ENCODE results near the gene GCGR.
"Not testable (repeated sequence)": the region's sequence is repeated elsewhere in the genome, so short reads cannot be mapped to it uniquely, and the experiment has no call there.

The GCGR gene

GRCh38 chr17:81833160-81833920 lies 29.4 kb downstream of the GCGR start, which contains the start of gene MCRIP1:
Gene MCRIP1 (minus strand): TSS chr17:81833291. CDS start chr17:81824506, 8,785 bp downstream.
- DNase-seq = peak; percentile 83 to 91 (median 88)

GRCh38 chr17:81833921-81834830 lies 30.2 kb downstream of the GCGR start:
- DNase-seq = no peak

GRCh38 chr17:81834831-81835267 lies 30.9 kb downstream of the GCGR start, which contains the start of gene PPP1R27:
Gene PPP1R27 (minus strand): TSS chr17:81835050. CDS start chr17:81834953, 97 bp downstream.
- DNase-seq = no peak

- no peak for DNase-seq
Measured at GRCh38 chr17:81837641-81838040, 33.7 kb downstream of the GCGR start.

- no peak for DNase-seq
Measured at GRCh38 chr17:81838753-81839255, 34.9 kb downstream of the GCGR start.

- no peak for DNase-seq
Measured at GRCh38 chr17:81839301-81839700, 35.4 kb downstream of the GCGR start.

- DNase-seq = not testable (repeated sequence)
Measured at GRCh38 chr17:81840059-81840458, 36.1 kb downstream of the GCGR start.

GRCh38 chr17:81840826-81841778 lies 37.2 kb downstream of the GCGR start:
- DNase-seq = no peak

GRCh38 chr17:81841866-81842265 lies 37.9 kb downstream of the GCGR start:
- no peak for DNase-seq

- DNase-seq = no peak
Measured at GRCh38 chr17:81842378-81842724, 38.4 kb downstream of the GCGR start.

GRCh38 chr17:81842725-81843504 lies 39.0 kb downstream of the GCGR start:
- DNase-seq = no peak

- DNase-seq = no peak
Measured at GRCh38 chr17:81843713-81844326, 39.9 kb downstream of the GCGR start.

GRCh38 chr17:81844327-81844851 lies 40.4 kb downstream of the GCGR start:
- DNase-seq = no peak

- no peak for DNase-seq
Measured at GRCh38 chr17:81844887-81845286, 40.9 kb downstream of the GCGR start.

GRCh38 chr17:81845361-81845760 lies 41.4 kb downstream of the GCGR start:
- DNase-seq = no peak

- no peak for DNase-seq
Measured at GRCh38 chr17:81845881-81846742, 42.2 kb downstream of the GCGR start.

- DNase-seq = no peak
Measured at GRCh38 chr17:81846743-81847689, 43.1 kb downstream of the GCGR start.

- no peak for DNase-seq
Measured at GRCh38 chr17:81849457-81849856, 45.5 kb downstream of the GCGR start.

GRCh38 chr17:81851423-81851822 lies 47.5 kb downstream of the GCGR start:
- no peak for DNase-seq
